Uterus (tissue), 2 donors: Measurements from ENCODE around the gene DNMT3A.

ENCODE experiments used
- CTCF ChIP-seq, 4 experiments: fragments of 200-600 bp in 2 of 4; fragments of 450-650 bp in 2 of 4; sonication (generic) in 2 of 4; IDR thresholded peaks; one replicate each; pipeline ENCODE4 v1.5.1; 2016 to 2019; ENCODE audit warnings: antibody characterized with exemption in 4 of 4, mild to moderate bottlenecking in 2 of 4, moderate library complexity in 1 of 4
- POLR2A ChIP-seq, 2 donors: fragments of 450-650 bp; IDR thresholded peaks; one replicate each; pipeline ENCODE4 v1.6.1; 2016; ENCODE audit warnings: antibody characterized with exemption in 2 of 2, mild to moderate bottlenecking in 1 of 2, moderate library complexity in 1 of 2

- TF ChIP-seq CTCF (IDR thresholded peaks at IDR 0.05), result no peak
- no peak for TF ChIP-seq POLR2A (IDR thresholded peaks at IDR 0.05)
These were observed 121.4 kb downstream of the DNMT3A start for GRCh38 chr2:25220313-25220712.
